Heart left ventricle (tissue), 16 donors: ENCODE results near the gene APOC4. TPM values are rescaled to one million over a fixed set of nuclear protein-coding genes. Genes with fewer than 3 reads are reported as not detected.

Source experiments
- ATAC-seq, 4 donors: fragments of 200-7000 bp; cut with Tn5 transposase; one replicate each; pipeline ENCODE4 v1.9.1; 2020 to 2022; ENCODE audit warnings: moderate library complexity in 4 of 4, mild to moderate bottlenecking in 3 of 4, moderate number of reproducible peaks in 1 of 4
- DNase-seq, 5 donors: peaks; one replicate each; pipeline ENCODE4 v3.0.0-alpha.2; 2020
- H3K27ac ChIP-seq, 12 donors: fragments of 200-600 bp; sonication (generic) in 4 of 12; one replicate each; pipeline versions ENCODE4 v1.5.0 to v1.8.0; 2016 to 2022; ENCODE audit warnings: mild to moderate bottlenecking in 2 of 12
- H3K27me3 ChIP-seq, 9 donors: fragments of 200-600 bp; sonication (generic) in 2 of 9; one replicate each; pipeline versions ENCODE4 v1.5.1 to v1.8.0; 2016 to 2022; ENCODE audit warnings: mild to moderate bottlenecking in 3 of 9
- H3K36me3 ChIP-seq, 9 donors: fragments of 200-600 bp; sonication (generic) in 2 of 9; one replicate each; pipeline versions ENCODE4 v1.5.0 to v1.8.0; 2018 to 2022; ENCODE audit warnings: mild to moderate bottlenecking in 2 of 9
- H3K4me1 ChIP-seq, 12 donors: fragments of 200-600 bp; sonication (generic) in 4 of 12; one replicate each; pipeline versions ENCODE4 v1.5.0 to v1.8.0; 2016 to 2022; ENCODE audit warnings: mild to moderate bottlenecking in 3 of 12
- H3K4me3 ChIP-seq, 12 donors: fragments of 200-600 bp; sonication (generic) in 4 of 12; one replicate each; pipeline versions ENCODE4 v1.5.0 to v1.8.0; 2017 to 2022; ENCODE audit warnings: mild to moderate bottlenecking in 9 of 12, moderate library complexity in 4 of 12
- H3K9me3 ChIP-seq, 12 donors: fragments of 200-600 bp; sonication (generic) in 4 of 12; one replicate each; pipeline versions ENCODE4 v1.5.0 to v1.8.0; 2016 to 2022; ENCODE audit warnings: mild to moderate bottlenecking in 1 of 12
- POLR2A ChIP-seq, 2 donors: fragments of 450-650 bp; IDR thresholded peaks; one replicate each; pipeline ENCODE4 v1.6.1; 2017; ENCODE audit warnings: antibody characterized with exemption in 2 of 2, mild to moderate bottlenecking in 2 of 2, moderate library complexity in 2 of 2
- WGBS, 4 donors: extraction: QIAGEN DNeasy Blood & Tissue Kit in 2 of 4; methylation state at CpG; one replicate each; pipeline versions ENCODE4 v1.1.5 to v1.1.7; 2013 to 2018; 5-methylcytosine and 5-hydroxymethylcytosine counted together
- intact Hi-C, 10 donors: fragments of 100-400 bp; cut with DNase I; formaldehyde crosslinking; loops; one replicate each; pipeline versions ENCODE4 v1.11.1 to v1.14.2; 2022
- polyA plus RNA-seq, 2 donors: library from polyadenylated mRNA; stranded (reverse); fragments of 200-250 nt; gene quantifications; one replicate each; pipeline ENCODE4 v1.2.3, GENCODE V29; 2013
- total RNA-seq, 9 donors: library from RNA; depleted of rRNA in 2 of 9; stranded (reverse); fragments of >200 nt in 2 of 9; fragmentation: NEBNext Ultra II Directional in 3 of 9; extraction: Animal tissue kit (Norgen Biotek cat#: 25700) in 3 of 9; gene quantifications; one replicate each; pipeline versions ENCODE4 v1.1.0 to v1.2.4, GENCODE V29; 2016 to 2023
- TF ChIP-seq, protein P1 (sequence below), 12 donors: fragments of 200-600 bp; sonication (generic) in 4 of 12; IDR thresholded peaks; one replicate each; pipeline versions ENCODE4 v1.5.0 to v1.8.0; 2018 to 2022; ENCODE audit warnings: antibody characterized with exemption in 12 of 12, mild to moderate bottlenecking in 5 of 12
- donor health status: ischemic (EF 13 %, LVEDD 7.1; RV severe dilation, severe dysfunction).
- donor health status: healthy with polysubstance abuse.
- donor health status: DM: no; HTN: yes; CAD: no.
- donor health status: DM: no; HTN: no; CAD: no.
- donor health status: ischemic (EF 25% LVEDD 6.9; RV normal size, moderate dysfunction).
- donor health status: ischemic (EF 25% LVEDD 5.7; RV mildly dilated, moderate dysfunction).
- donor health status: healthy.
- donor health status: DM: yes; HTN: yes; CAD: no.
- donor health status: ischemic (EF 35%, LVEDD 5.7; RV mildly dilated, moderate dysfunction).
- donor health status: nonischemic (EF 11% LVEDD 7.7; RV severe dilation, severe dysfunction).
- donor health status: DM: yes; HTN: yes; CAD: no.
- donor health status: PGD.
- donor health status: ischemic (EF 29% LVEDD 5.4; RV normal size, mild dysfunction).
- donor health status: nonischemic (EF 23%, LVEDD 6.1; RV moderate dilation, normal function).

APOC4 gene
- total and polyA plus RNA-seq, 11 donors = not detected

DNA sequence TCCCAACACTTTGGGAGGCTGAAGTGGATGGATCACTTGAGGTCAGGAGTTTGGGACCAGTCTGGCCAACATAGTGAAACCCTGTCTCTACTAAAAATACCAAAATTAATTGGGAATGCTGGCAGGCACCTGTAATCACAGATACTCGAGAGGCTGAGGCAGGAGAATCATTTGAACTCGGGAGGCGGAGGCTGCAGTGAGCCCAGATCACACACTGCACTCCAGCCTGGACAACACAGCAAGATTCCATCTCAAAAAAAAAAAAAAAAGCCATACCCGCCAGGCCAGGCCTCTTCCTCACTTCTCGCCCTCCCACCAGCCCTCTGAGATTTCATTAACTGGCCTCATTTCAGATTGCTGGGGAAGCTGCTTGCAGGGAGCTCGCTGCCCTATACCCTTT lies 51.5 kb downstream of the APOC4 start:
- H3K27me3 ChIP-seq = no peaks in the 10 kb centered on the region
- peaks cover 0 to 54% (median 44%) of the 10 kb centered on the region in 9 donors for H3K36me3 ChIP-seq
- no peaks in the 10 kb centered on the region for H3K9me3 ChIP-seq
- H3K4me1 ChIP-seq = no peaks in the 10 kb centered on the region
- TF ChIP-seq POLR2A (IDR thresholded peaks at IDR 0.05) = no peak
- TF ChIP-seq, protein P1, sequence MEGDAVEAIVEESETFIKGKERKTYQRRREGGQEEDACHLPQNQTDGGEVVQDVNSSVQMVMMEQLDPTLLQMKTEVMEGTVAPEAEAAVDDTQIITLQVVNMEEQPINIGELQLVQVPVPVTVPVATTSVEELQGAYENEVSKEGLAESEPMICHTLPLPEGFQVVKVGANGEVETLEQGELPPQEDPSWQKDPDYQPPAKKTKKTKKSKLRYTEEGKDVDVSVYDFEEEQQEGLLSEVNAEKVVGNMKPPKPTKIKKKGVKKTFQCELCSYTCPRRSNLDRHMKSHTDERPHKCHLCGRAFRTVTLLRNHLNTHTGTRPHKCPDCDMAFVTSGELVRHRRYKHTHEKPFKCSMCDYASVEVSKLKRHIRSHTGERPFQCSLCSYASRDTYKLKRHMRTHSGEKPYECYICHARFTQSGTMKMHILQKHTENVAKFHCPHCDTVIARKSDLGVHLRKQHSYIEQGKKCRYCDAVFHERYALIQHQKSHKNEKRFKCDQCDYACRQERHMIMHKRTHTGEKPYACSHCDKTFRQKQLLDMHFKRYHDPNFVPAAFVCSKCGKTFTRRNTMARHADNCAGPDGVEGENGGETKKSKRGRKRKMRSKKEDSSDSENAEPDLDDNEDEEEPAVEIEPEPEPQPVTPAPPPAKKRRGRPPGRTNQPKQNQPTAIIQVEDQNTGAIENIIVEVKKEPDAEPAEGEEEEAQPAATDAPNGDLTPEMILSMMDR (IDR thresholded peaks at IDR 0.05) = no peak
- no peak overlapping the region for H3K4me3 ChIP-seq
- H3K27ac ChIP-seq = no peak overlapping the region
- ATAC-seq (no peak), DNase-seq (no peak)
- intact Hi-C loops = no loop called here
- 89 to 93% (median 92%) methylated on average over 5 to 6 of the region's 6 CpGs for WGBS, 4 donors

DNA sequence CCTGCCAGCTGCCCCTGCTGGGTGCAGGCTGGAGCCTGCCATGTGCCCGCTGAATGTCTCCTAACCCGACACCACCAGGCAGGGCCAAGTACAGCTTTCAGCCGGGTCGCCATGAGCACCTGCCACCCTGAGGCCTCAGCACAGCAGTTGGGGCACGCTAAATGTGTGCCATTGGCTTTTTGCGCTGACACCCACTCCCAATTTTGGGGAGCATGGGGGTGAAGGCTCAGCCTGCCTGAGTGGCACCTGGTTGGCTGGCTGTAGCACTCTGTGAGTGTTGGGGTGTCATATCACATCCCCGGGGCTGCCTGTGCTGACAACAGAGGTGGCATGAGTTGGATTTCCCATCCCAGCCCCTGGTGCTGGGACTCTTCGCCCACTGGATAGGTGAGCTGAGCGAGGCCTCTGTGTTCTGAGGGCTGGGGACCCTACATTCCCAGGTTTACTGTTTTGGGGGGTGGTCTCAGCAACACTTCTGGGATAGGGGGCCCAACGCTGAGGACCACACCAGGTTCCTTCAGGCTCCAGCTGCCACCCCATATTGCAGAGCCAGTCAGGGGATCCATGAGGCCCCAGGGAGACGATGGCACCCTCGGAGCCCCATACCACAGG lies 52.0 kb downstream of the APOC4 start:
- Histone ChIP-seq H3K27me3 (no peaks in the 10 kb centered on the region), H3K4me3 (no peak overlapping the region), H3K9me3 (no peaks in the 10 kb centered on the region), H3K27ac (no peak overlapping the region), H3K4me1 (no peaks in the 10 kb centered on the region), H3K36me3 (peaks cover 0 to 49% (median 39%) of the 10 kb centered on the region in 9 donors)
- intact Hi-C loops = no loop called here
- DNase-seq = no peak
- 89 to 96% (median 92%) methylated on average over 8 to 12 of the region's 12 CpGs for WGBS, 4 donors
- TF ChIP-seq, protein P1 (IDR thresholded peaks at IDR 0.05) = no peak
- TF ChIP-seq POLR2A (IDR thresholded peaks at IDR 0.05) = no peak
- no peak for ATAC-seq

Other genes starting within 250 kb of the APOC4 start
- gene CEACAM16, start 243.1 kb upstream of the APOC4 start, total RNA-seq = not detected
- gene CEACAM16, start 243.1 kb upstream of the APOC4 start, polyA plus RNA-seq = not detected
- 10 to 100 TPM; 11.7 to 90.5 (median 22.9) TPM for gene BCL3, start 193.5 kb upstream of the APOC4 start, total RNA-seq
- 10 to 100 TPM; 18.6 to 18.9 TPM for gene BCL3, start 193.5 kb upstream of the APOC4 start, polyA plus RNA-seq
- not detected for gene CBLC, start 164.3 kb upstream of the APOC4 start, total RNA-seq
- under 1 TPM in 1 of 2 donors, not detected in 1; 0.04 TPM for gene CBLC, start 164.3 kb upstream of the APOC4 start, polyA plus RNA-seq
- 100 to 1,000 TPM in 4 of 9 donors, 10 to 100 TPM in 5; 50.9 to 160 (median 94.3) TPM for gene BCAM, start 133.1 kb upstream of the APOC4 start, total RNA-seq
- gene BCAM, start 133.1 kb upstream of the APOC4 start, polyA plus RNA-seq = 100 to 1,000 TPM in 1 of 2 donors, 10 to 100 TPM in 1; 55.3 to 126 TPM
- 10 to 100 TPM; 37.0 to 99.6 (median 57.6) TPM for gene NECTIN2, start 95.9 kb upstream of the APOC4 start, total RNA-seq
- gene NECTIN2, start 95.9 kb upstream of the APOC4 start, polyA plus RNA-seq = 10 to 100 TPM; 40.9 to 96.5 TPM
- 10 to 100 TPM; 32.2 to 58.8 (median 46.3) TPM for gene TOMM40, start 51.0 kb upstream of the APOC4 start, total RNA-seq
- 10 to 100 TPM; 41.3 to 79.9 TPM for gene TOMM40, start 51.0 kb upstream of the APOC4 start, polyA plus RNA-seq
- 100 to 1,000 TPM in 2 of 9 donors, 10 to 100 TPM in 5, 1 to 10 TPM in 2; 4.1 to 149 (median 25.7) TPM for gene APOE, start 36.4 kb upstream of the APOC4 start, total RNA-seq
- gene APOE, start 36.4 kb upstream of the APOC4 start, polyA plus RNA-seq = 10 to 100 TPM; 33.2 to 35.7 TPM
- gene APOC1, start 27.6 kb upstream of the APOC4 start, total RNA-seq = 10 to 100 TPM in 2 of 9 donors, 1 to 10 TPM in 5, under 1 TPM in 1, not detected in 1; 0.83 to 84.7 (median 3.8) TPM
- gene APOC1, start 27.6 kb upstream of the APOC4 start, polyA plus RNA-seq = 1 to 10 TPM; 1.1 to 2.1 TPM
- 1 to 10 TPM in 2 of 9 donors, under 1 TPM in 1, not detected in 6; 0.70 to 1.6 (median 1.3) TPM for gene APOC2, start 3.8 kb downstream of the APOC4 start, total RNA-seq
- gene APOC2, start 3.8 kb downstream of the APOC4 start, polyA plus RNA-seq = under 1 TPM in 1 of 2 donors, not detected in 1; 0.19 TPM
- gene CLPTM1, start 13.1 kb downstream of the APOC4 start, total RNA-seq = 100 to 1,000 TPM in 3 of 9 donors, 10 to 100 TPM in 6; 89.2 to 118 (median 96.0) TPM
- 100 to 1,000 TPM in 1 of 2 donors, 10 to 100 TPM in 1; 90.9 to 120 TPM for gene CLPTM1, start 13.1 kb downstream of the APOC4 start, polyA plus RNA-seq
- 10 to 100 TPM in 2 of 9 donors, 1 to 10 TPM in 7; 2.8 to 23.2 (median 6.7) TPM for gene RELB, start 59.2 kb downstream of the APOC4 start, total RNA-seq
- gene RELB, start 59.2 kb downstream of the APOC4 start, polyA plus RNA-seq = 10 to 100 TPM in 1 of 2 donors, 1 to 10 TPM in 1; 1.6 to 15.0 TPM
- 10 to 100 TPM; 26.0 to 68.2 (median 32.4) TPM for gene CLASRP, start 96.8 kb downstream of the APOC4 start, total RNA-seq
- gene CLASRP, start 96.8 kb downstream of the APOC4 start, polyA plus RNA-seq = 10 to 100 TPM; 25.8 to 47.5 TPM
- gene ZNF296, start 134.2 kb downstream of the APOC4 start, total RNA-seq = 1 to 10 TPM in 1 of 9 donors, under 1 TPM in 6, not detected in 2; 0.16 to 1.2 (median 0.36) TPM
- under 1 TPM; 0.19 to 0.46 TPM for gene ZNF296, start 134.2 kb downstream of the APOC4 start, polyA plus RNA-seq
- 10 to 100 TPM; 11.4 to 22.0 (median 17.0) TPM for gene GEMIN7, start 137.0 kb downstream of the APOC4 start, total RNA-seq
- 10 to 100 TPM; 25.0 to 40.8 TPM for gene GEMIN7, start 137.0 kb downstream of the APOC4 start, polyA plus RNA-seq
- gene PPP1R37, start 150.9 kb downstream of the APOC4 start, total RNA-seq = 10 to 100 TPM; 16.0 to 33.7 (median 17.1) TPM
- 10 to 100 TPM; 24.0 to 27.9 TPM for gene PPP1R37, start 150.9 kb downstream of the APOC4 start, polyA plus RNA-seq
- gene NKPD1, start 218.7 kb downstream of the APOC4 start, total RNA-seq = under 1 TPM in 3 of 9 donors, not detected in 6; 0.09 to 0.28 (median 0.09) TPM
- under 1 TPM in 1 of 2 donors, not detected in 1; 0.18 TPM for gene NKPD1, start 218.7 kb downstream of the APOC4 start, polyA plus RNA-seq
- gene TRAPPC6A, start 236.0 kb downstream of the APOC4 start, total RNA-seq = 10 to 100 TPM in 8 of 9 donors, 1 to 10 TPM in 1; 7.7 to 22.8 (median 18.6) TPM
- gene TRAPPC6A, start 236.0 kb downstream of the APOC4 start, polyA plus RNA-seq = 10 to 100 TPM; 12.3 to 19.2 TPM
- gene BLOC1S3, start 236.5 kb downstream of the APOC4 start, total RNA-seq = 1 to 10 TPM; 2.9 to 8.1 (median 4.8) TPM
- gene BLOC1S3, start 236.5 kb downstream of the APOC4 start, polyA plus RNA-seq = 1 to 10 TPM; 2.0 to 8.0 TPM